HG02623 (cell line): ENCODE measurements around the gene ORC2.
"Not testable (repeated sequence)": the region's sequence is repeated elsewhere in the genome, so short reads cannot be mapped to it uniquely, and the experiment has no call there.

Experiments
- ATAC-seq: cut with Tn5 transposase; IDR thresholded peaks from one replicate; pipeline ENCODE4 v1.9.1; 2021; ENCODE audit warnings: moderate library complexity; ENCODE audit not compliant: unreplicated experiment

Gene ORC2

GRCh38 chr2:200939832-200940231, 23.6 kb downstream of the ORC2 start:
- ATAC-seq: no peak

GRCh38 chr2:200930947-200931626, 32.4 kb downstream of the ORC2 start:
- ATAC-seq: no peak

- ATAC-seq: no peak
These were observed 33.9 kb downstream of the ORC2 start for GRCh38 chr2:200929334-200930249.

DNA sequence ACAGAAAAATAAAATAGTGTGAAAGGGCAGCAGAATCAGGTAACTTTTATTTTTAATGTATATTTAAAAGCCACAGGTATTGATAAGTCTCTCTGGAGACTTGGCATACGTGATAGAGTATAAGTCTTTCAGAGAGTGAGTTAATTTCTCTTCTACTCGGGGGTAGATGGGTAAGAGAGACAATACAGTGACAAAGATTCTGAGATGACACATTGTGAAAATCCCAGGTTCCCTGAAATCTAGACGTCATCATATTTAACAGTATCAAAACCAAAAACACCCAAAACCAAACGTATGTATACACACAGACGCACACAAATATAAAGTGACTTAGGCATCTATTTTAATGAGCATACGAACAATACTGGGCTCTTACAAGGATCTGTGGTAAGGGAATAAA, 41.0 kb downstream of the ORC2 start:
- no peak for ATAC-seq

- no peak for ATAC-seq
These were observed 49.8 kb downstream of the ORC2 start for GRCh38 chr2:200913654-200914053.

DNA sequence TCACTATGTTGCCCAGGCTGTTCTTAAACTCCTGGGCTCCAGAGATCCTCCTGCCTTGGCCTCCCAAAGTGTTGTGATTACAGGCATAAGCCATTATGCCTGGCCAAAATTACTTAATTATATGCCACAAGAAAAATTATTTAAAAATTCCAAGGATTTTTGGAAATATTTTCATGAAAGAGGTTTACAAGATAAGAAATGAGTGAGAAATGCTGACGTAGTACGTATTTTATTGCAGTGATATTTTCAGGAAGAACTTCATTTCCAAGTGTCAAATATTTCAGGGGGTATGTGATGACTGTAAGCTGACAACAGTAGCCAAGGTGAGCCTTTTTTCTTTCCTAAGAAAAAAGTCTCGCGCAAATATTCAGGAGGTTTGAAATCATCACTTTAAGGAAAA, 53.5 kb downstream of the ORC2 start:
- no peak for ATAC-seq

GRCh38 chr2:200905618-200906296, 57.7 kb downstream of the ORC2 start:
- no peak for ATAC-seq

DNA sequence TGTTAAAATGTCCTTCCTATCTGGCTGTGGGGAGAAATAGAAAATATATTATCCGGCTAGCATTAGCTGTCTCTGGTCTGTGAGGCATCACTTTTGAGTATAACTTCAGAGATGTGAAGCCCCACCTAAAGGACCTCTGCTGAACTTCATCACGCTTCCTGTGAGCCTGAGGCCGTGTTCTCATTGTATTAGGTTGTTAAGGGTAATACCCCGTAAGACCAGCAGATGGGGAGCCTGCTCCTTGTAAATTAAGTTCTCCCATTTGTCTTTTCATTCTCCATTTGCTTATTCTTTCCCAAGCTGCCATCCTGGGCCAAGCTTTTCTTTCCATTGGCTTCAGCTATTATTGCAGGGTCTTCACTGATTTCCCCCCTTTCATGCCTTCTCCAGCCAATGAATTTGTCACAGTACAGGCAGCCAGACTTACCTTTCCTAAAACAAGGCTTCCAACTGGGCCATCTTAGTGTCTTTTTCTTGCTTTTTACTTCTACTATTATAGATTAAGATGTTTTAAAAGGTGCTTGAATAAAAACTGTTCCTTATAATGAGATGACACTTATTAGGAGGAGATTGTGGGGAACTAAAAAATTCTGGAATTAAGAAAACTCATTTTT, 61.9 kb downstream of the ORC2 start:
- ATAC-seq: peak; percentile 98

DNA sequence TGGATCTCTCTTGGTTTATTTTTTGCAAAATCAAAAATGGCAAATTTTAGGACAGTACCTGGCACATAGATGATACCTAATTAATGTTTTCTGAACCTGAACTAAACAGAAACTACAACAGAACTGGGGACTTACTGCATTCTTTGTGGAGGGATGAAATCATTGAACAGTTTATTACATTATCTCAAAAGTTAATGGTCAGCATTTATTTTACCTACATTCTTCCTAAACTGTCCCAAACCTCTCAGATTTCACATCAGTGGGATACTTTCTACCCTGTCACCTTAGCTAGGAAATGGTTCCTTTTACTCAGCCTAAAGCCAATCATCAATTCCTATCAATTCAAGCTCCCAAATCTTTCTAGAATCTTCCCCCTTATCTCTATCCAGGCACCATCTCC, 64.0 kb downstream of the ORC2 start:
- no peak for ATAC-seq

GRCh38 chr2:200888704-200889625, 74.5 kb downstream of the ORC2 start, which contains the start of the genes NIF3L1 and PPIL3:
Gene NIF3L1, plus strand, starts transcription at chr2:200889371. Its CDS starts 2,573 bp downstream, at chr2:200891944.
Gene PPIL3, minus strand, starts transcription at chr2:200889077. Its CDS starts 1,462 bp downstream, at chr2:200887615.
- ATAC-seq: peak; percentile 86

- ATAC-seq: not testable (repeated sequence)
These were observed 81.7 kb downstream of the ORC2 start for GRCh38 chr2:200881715-200882249.

GRCh38 chr2:200878289-200878880, 85.1 kb downstream of the ORC2 start:
- no peak for ATAC-seq

- no peak for ATAC-seq
These were observed 86.0 kb downstream of the ORC2 start for GRCh38 chr2:200877443-200877842.

GRCh38 chr2:200873560-200873959, 89.9 kb downstream of the ORC2 start:
- no peak for ATAC-seq

GRCh38 chr2:200871151-200871550, 92.3 kb downstream of the ORC2 start:
- ATAC-seq: no peak

GRCh38 chr2:200869014-200869413, 94.4 kb downstream of the ORC2 start:
- no peak for ATAC-seq

GRCh38 chr2:200864176-200865034, 99.1 kb downstream of the ORC2 start, which contains the start of gene CLK1:
Gene CLK1, minus strand, starts transcription at chr2:200864658. Its CDS starts 2,796 bp downstream, at chr2:200861862.
- ATAC-seq: peak; percentile 82

DNA sequence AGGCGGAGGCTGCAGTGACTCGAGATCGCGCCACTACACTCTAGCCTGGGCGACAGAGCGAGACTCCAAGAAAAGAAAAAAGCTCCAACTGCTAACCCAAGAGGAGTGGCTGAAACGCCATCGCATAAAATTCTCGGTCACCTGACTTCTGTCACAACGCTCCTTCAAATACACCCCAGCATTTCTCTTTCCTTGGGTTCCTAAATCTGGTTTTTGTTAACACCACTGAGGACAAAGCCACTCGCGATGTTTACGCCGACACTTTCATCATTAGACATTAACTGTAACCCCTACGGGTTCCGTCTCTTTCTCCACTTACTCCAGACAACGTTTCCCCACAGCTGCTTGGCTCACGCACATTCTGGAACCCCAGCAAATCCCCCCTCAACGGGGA, 99.7 kb downstream of the ORC2 start:
- ATAC-seq: peak; percentile 3
